Calu3 (cell line): ENCODE data around the gene TP53I13. TPM values are rescaled to one million over a fixed set of nuclear protein-coding genes. Genes with fewer than 3 reads are reported as not detected.

Experiments
- Bru-seq: library from RNA; stranded (reverse); fragments of 400-500 nt; gene quantifications from one replicate; lab custom pipeline; 2021; lab: Mats Ljungman, UMichigan
- BruChase-seq, 2 experiments: library from RNA; stranded (reverse); fragments of 400-500 nt; gene quantifications; one replicate each; lab custom pipeline; 2021; lab: Mats Ljungman, UMichigan
- BruUV-seq: library from RNA; stranded (reverse); fragments of 400-500 nt; replicated peaks from 2 replicates; lab custom pipeline; 2021; lab: Mats Ljungman, UMichigan
- CTCF ChIA-PET: fragments of 300-600 bp; sonication (Branson Sonifier 250); formaldehyde crosslinking; loops from one replicate; lab custom pipeline; 2022; ENCODE audit warnings: antibody characterized with exemption; lab: Charles Lee
- DNase-seq: peaks from one replicate; pipeline ENCODE4 v3.0.0; 2022
- H3K27ac Mint-ChIP-seq: one replicate; pipeline ENCODE4 v1.8.0; 2022; ENCODE audit warnings: mixed read lengths; ENCODE audit not compliant: unreplicated experiment
- H3K27me3 Mint-ChIP-seq: one replicate; pipeline ENCODE4 v1.8.0; 2022; ENCODE audit warnings: mixed read lengths; ENCODE audit not compliant: unreplicated experiment
- H3K36me3 Mint-ChIP-seq: one replicate; pipeline ENCODE4 v1.8.0; 2022; ENCODE audit warnings: mild to moderate bottlenecking, moderate library complexity, mixed read lengths; ENCODE audit not compliant: insufficient read depth, unreplicated experiment
- H3K4me1 Mint-ChIP-seq: one replicate; pipeline ENCODE4 v1.8.0; 2022; ENCODE audit warnings: mild to moderate bottlenecking, low read depth, mixed read lengths; ENCODE audit not compliant: unreplicated experiment
- H3K4me3 Mint-ChIP-seq: one replicate; pipeline ENCODE4 v1.8.0; 2022; ENCODE audit warnings: mild to moderate bottlenecking, low read depth, moderate library complexity, mixed read lengths; ENCODE audit not compliant: unreplicated experiment
- H3K9me3 Mint-ChIP-seq: one replicate; pipeline ENCODE4 v1.8.0; 2022; ENCODE audit warnings: low read depth, mixed read lengths; ENCODE audit not compliant: unreplicated experiment
- intact Hi-C: fragments of 100-400 bp; cut with micrococcal nuclease; formaldehyde crosslinking; loops from one replicate; pipeline ENCODE4 v1.10.0; 2022; ENCODE audit not compliant: unreplicated experiment
- long read RNA-seq: library from polyadenylated mRNA; stranded (forward); transcript quantifications from one replicate; pipeline ENCODE4 v2.0.0, GENCODE V29; 2022
- total RNA-seq: library from RNA; stranded (reverse); gene quantifications from 2 replicates; pipeline ENCODE4 v1.2.3, GENCODE V29; 2022
- TF ChIP-seq, protein P1 (sequence below): fragments of 200-600 bp; IDR thresholded peaks from one replicate; pipeline ENCODE4 v1.8.0; 2022; ENCODE audit warnings: antibody characterized with exemption; ENCODE audit not compliant: unreplicated experiment

Gene TP53I13, protein sequence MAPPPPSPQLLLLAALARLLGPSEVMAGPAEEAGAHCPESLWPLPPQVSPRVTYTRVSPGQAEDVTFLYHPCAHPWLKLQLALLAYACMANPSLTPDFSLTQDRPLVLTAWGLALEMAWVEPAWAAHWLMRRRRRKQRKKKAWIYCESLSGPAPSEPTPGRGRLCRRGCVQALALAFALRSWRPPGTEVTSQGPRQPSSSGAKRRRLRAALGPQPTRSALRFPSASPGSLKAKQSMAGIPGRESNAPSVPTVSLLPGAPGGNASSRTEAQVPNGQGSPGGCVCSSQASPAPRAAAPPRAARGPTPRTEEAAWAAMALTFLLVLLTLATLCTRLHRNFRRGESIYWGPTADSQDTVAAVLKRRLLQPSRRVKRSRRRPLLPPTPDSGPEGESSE
- total RNA-seq (32.8 and 35.1 TPM in 2 replicates), Bru-seq, nascent RNA (percentile 51 among the genes with signal in this experiment), BruChase-seq, experiment 1, labeled RNA remaining after a 6-hour chase (percentile 79 among the genes with signal in this experiment), BruChase-seq, experiment 2, labeled RNA remaining after a 2-hour chase (percentile 66 among the genes with signal in this experiment)
- long read RNA-seq, transcript TP53I13-201 (7 exons, 1,530 nt), result major isoform, 37 of 64 reads
- long read RNA-seq, partial matches to known transcripts, result 7 of 64 reads
- long read RNA-seq, other reads (novel, unspliced or antisense), result 16 of 64 reads

DNA sequence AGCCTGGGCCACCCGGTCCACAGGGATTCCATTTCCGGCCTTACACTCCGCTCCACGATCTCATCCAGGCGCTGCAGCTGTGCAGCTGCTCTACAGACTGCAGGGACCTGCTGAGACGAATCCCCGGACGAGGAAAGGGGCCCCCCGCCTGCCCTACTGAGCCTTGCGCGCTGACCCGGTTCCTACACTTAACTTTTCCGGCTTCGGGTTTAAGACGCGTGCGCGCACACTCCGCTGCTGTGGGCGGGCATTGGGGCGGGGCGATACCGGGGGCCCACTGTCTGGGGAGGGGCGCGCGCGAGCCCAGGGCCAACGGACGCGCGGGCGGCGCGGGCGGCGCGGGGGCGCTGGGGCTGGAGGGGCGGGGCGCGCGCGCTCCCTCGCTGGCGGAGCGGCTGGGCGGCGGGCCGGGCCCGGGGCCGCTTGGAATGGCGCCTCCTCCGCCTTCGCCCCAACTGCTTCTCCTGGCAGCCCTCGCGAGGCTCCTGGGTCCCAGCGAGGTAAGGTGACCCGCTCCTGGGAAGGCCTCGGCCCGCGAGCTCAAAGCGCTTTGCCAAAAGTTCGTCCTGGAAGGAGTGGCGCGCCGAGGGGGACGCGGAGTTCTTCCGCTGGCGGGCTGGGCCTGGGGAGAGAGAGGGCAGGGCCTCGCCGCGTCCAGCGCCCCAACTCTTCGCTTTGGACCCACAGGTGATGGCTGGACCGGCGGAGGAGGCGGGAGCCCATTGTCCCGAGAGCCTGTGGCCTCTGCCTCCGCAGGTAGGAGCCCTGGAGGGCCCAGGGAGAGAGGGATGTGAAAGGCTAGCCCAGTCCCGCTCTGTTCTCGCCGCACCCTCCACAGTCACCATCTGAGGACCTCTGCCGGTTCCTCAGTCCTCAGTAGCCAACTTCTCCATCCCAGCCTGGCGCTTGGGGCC, at the start of gene TP53I13:
TSS of gene TP53I13 (plus strand) at position 371 of the 914 bp plus-strand sequence. CDS start at position 429, 58 bp downstream.
- no peaks in the 10 kb centered on the region for H3K4me1 Mint-ChIP-seq
- TF ChIP-seq, protein P1, sequence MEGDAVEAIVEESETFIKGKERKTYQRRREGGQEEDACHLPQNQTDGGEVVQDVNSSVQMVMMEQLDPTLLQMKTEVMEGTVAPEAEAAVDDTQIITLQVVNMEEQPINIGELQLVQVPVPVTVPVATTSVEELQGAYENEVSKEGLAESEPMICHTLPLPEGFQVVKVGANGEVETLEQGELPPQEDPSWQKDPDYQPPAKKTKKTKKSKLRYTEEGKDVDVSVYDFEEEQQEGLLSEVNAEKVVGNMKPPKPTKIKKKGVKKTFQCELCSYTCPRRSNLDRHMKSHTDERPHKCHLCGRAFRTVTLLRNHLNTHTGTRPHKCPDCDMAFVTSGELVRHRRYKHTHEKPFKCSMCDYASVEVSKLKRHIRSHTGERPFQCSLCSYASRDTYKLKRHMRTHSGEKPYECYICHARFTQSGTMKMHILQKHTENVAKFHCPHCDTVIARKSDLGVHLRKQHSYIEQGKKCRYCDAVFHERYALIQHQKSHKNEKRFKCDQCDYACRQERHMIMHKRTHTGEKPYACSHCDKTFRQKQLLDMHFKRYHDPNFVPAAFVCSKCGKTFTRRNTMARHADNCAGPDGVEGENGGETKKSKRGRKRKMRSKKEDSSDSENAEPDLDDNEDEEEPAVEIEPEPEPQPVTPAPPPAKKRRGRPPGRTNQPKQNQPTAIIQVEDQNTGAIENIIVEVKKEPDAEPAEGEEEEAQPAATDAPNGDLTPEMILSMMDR, result no peak
- CTCF ChIA-PET, result interaction anchor here (1.8 to 2.6 kb wide), 2 partner anchors 23 to 49 kb away, joined by 5 to 7 read pairs; no protein-coding TSS in a partner anchor
- peak within 1 kb of the TSS; percentile 85 for H3K4me3 Mint-ChIP-seq
- H3K27ac Mint-ChIP-seq, result peak within 1 kb of the TSS; percentile 72
- no peaks in the 10 kb centered on the region for H3K27me3 Mint-ChIP-seq
- intact Hi-C loops, result no loop called here
- H3K36me3 Mint-ChIP-seq, result peaks cover 50% of the 10 kb centered on the region
- BruUV-seq, result no TSS peak
- DNase-seq, result peak; percentile 90
- no peaks in the 10 kb centered on the region for H3K9me3 Mint-ChIP-seq

DNA sequence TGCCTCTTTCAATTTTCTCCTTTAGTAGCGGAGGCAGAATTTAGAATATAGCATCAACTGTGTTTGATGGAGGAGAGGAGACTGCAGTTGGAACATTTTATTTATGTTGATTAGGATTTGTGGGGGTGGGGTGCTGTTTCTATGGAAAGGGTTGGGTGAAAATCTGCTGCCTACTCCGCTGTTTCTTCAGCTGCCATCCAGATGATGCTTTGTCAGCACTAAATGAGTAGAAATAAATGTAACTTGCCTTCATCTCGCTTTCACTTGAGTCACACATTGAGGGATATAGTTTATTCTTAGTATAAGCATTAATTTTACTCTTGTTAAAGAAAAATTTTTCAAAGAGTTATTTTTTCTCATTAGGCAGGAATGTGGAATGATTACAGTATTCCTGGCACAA, 43.8 kb upstream of the TP53I13 start:
- Mint-ChIP-seq H3K4me1 (no peaks in the 10 kb centered on the region), H3K27ac (no peak overlapping the region), H3K36me3 (peaks cover 16% of the 10 kb centered on the region), H3K4me3 (no peak overlapping the region), H3K27me3 (no peaks in the 10 kb centered on the region), H3K9me3 (no peaks in the 10 kb centered on the region)
- intact Hi-C loops, result no loop called here
- no TSS peak for BruUV-seq
- DNase-seq, result no peak
- TF ChIP-seq, protein P1, result no peak
- CTCF ChIA-PET, result interaction anchor here (0.9 to 1.2 kb wide), 2 partner anchors 12 to 155 kb away, joined by 3 to 4 read pairs; no protein-coding TSS in a partner anchor

DNA sequence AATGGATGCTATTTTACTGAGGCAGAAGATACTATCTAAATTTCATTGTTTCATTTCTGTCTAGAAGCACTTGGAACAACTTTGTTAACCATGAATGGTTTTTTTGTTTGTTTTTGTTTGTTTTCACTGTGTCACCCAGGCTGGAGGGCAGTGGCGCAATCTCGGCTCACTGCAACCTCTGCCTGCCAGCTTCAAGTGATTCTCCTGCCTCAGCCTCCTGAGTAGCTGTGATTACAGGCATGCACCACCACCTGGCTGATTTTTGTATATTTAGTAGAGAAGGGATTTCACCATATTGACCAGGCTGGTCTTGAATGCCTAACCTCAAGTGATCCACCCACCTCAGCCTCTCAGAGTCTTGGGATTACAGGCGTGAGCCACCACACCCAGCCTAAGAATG, 42.2 kb upstream of the TP53I13 start:
- H3K36me3 Mint-ChIP-seq, result peaks cover 19% of the 10 kb centered on the region
- intact Hi-C loops, result no loop called here
- no peak overlapping the region for H3K27ac Mint-ChIP-seq
- H3K4me3 Mint-ChIP-seq, result no peak overlapping the region
- CTCF ChIA-PET, result no interaction called here
- H3K27me3 Mint-ChIP-seq, result no peaks in the 10 kb centered on the region
- no peaks in the 10 kb centered on the region for H3K4me1 Mint-ChIP-seq
- DNase-seq, result no peak
- no TSS peak for BruUV-seq
- TF ChIP-seq, protein P1, result no peak
- no peaks in the 10 kb centered on the region for H3K9me3 Mint-ChIP-seq

DNA sequence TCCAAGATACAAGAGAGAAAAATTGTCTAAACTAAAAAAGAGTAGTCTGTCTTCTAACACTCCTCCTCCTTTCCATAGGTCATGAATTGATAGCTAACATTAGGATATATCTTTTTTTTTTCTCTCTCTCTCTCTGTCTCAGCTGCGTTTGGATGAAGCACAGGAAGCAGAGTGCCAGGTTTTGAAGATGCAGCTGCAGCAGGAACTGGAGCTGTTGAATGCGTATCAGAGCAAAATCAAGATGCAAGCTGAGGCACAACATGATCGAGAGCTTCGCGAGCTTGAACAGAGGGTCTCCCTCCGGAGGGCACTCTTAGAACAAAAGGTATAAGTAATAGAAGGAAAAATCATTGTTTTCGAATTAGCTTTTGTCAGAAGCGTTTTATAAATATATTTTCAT, 34.5 kb upstream of the TP53I13 start:
- peaks cover 43% of the 10 kb centered on the region for H3K36me3 Mint-ChIP-seq
- no peaks in the 10 kb centered on the region for H3K4me1 Mint-ChIP-seq
- BruUV-seq, result no TSS peak
- H3K27me3 Mint-ChIP-seq, result no peaks in the 10 kb centered on the region
- no peak for DNase-seq
- H3K9me3 Mint-ChIP-seq, result no peaks in the 10 kb centered on the region
- CTCF ChIA-PET, result interaction anchor here (1.6 to 4.5 kb wide), 2 partner anchors 22 to 164 kb away, joined by 4 to 31 read pairs; no protein-coding TSS in a partner anchor
- TF ChIP-seq, protein P1, result no peak
- intact Hi-C loops, result loop anchor here (10.0 kb wide), 1 partner anchor 49 kb away; no protein-coding TSS in a partner anchor
- no peak overlapping the region for H3K27ac Mint-ChIP-seq
- no peak overlapping the region for H3K4me3 Mint-ChIP-seq
